ENCODE measurements around the gene OTOGL.

DNA sequence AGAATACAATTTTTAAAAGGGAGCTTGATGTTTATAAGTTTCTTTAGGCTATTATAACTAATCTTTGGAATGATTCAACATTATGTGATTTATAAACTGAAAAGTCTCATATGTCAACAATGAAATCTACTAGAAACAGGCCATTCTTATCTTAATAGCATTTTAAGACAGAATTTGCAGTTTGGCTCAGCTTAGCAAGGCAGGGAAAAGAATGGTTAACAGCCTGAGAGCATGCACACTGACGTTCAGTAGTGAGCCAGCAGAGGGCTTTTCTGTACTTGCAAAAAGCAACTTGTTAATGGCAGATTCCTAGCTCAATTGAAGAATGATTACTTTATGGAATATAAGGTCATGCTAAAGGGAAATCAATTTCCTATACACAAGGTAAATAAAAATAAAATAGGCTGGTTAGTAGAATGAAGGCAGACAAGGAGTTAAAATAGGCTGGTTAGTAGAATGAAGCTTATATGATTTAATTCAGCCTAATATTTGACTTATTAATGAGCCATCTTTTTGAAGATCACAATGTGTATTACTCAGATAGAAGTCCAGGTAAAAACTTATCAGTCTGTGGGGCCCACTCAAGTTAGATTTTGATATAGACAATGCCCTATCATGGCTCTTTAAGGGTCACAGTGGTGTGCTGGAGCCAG lies 95.9 kb downstream of the OTOGL start:
- TF ChIP-seq, protein P1, sequence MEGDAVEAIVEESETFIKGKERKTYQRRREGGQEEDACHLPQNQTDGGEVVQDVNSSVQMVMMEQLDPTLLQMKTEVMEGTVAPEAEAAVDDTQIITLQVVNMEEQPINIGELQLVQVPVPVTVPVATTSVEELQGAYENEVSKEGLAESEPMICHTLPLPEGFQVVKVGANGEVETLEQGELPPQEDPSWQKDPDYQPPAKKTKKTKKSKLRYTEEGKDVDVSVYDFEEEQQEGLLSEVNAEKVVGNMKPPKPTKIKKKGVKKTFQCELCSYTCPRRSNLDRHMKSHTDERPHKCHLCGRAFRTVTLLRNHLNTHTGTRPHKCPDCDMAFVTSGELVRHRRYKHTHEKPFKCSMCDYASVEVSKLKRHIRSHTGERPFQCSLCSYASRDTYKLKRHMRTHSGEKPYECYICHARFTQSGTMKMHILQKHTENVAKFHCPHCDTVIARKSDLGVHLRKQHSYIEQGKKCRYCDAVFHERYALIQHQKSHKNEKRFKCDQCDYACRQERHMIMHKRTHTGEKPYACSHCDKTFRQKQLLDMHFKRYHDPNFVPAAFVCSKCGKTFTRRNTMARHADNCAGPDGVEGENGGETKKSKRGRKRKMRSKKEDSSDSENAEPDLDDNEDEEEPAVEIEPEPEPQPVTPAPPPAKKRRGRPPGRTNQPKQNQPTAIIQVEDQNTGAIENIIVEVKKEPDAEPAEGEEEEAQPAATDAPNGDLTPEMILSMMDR (conservative IDR thresholded peaks at IDR 0.05; ENCODE audit: low read length) = peak; percentile 57
- TF ChIP-seq EZH2phosphoT487 (IDR thresholded peaks at IDR 0.05; ENCODE audit: borderline replicate concordance, low read depth, low read length) = no peak
